Osteocyte (in vitro differentiated cells): Measurements from ENCODE around the gene ALG8. TPM values are rescaled to one million over a fixed set of nuclear protein-coding genes. Genes with fewer than 3 reads are reported as not detected.
"Not testable (repeated sequence)": the region's sequence is repeated elsewhere in the genome, so short reads cannot be mapped to it uniquely, and the experiment has no call there.

Experiments
- DNase-seq: peaks from one replicate; pipeline ENCODE4 v3.0.0; 2021; ENCODE audit warnings: mixed read lengths; ENCODE audit not compliant: unreplicated experiment; ENCODE audit errors: extremely low spot score
- H3K27ac Mint-ChIP-seq: one replicate; pipeline ENCODE4 v1.8.0; 2021; ENCODE audit warnings: mild to moderate bottlenecking, mixed read lengths; ENCODE audit not compliant: unreplicated experiment
- H3K27me3 Mint-ChIP-seq: one replicate; pipeline ENCODE4 v1.8.0; 2021; ENCODE audit warnings: mixed read lengths; ENCODE audit not compliant: unreplicated experiment
- H3K36me3 Mint-ChIP-seq: one replicate; pipeline ENCODE4 v1.8.0; 2021; ENCODE audit warnings: mixed read lengths; ENCODE audit not compliant: unreplicated experiment
- H3K4me1 Mint-ChIP-seq: one replicate; pipeline ENCODE4 v1.8.0; 2021; ENCODE audit warnings: mixed read lengths; ENCODE audit not compliant: unreplicated experiment
- H3K4me3 Mint-ChIP-seq: one replicate; pipeline ENCODE4 v1.8.0; 2021; ENCODE audit warnings: mild to moderate bottlenecking, moderate library complexity, mixed read lengths; ENCODE audit not compliant: unreplicated experiment
- H3K9me3 Mint-ChIP-seq: one replicate; pipeline ENCODE4 v1.8.0; 2021; ENCODE audit warnings: mixed read lengths; ENCODE audit not compliant: unreplicated experiment
- total RNA-seq: library from RNA; stranded (reverse); gene quantifications from 2 replicates; pipeline ENCODE4 v1.2.1, GENCODE V29; 2021
- TF ChIP-seq, protein P1 (sequence below): fragments of 200-600 bp; sonication (generic); IDR thresholded peaks from 2 replicates; pipeline ENCODE4 v1.5.0; 2021; ENCODE audit warnings: antibody characterized with exemption, mild to moderate bottlenecking, moderate library complexity

Gene ALG8
- total RNA-seq, 1 donor from 2014 or later = 35.1 TPM

DNA sequence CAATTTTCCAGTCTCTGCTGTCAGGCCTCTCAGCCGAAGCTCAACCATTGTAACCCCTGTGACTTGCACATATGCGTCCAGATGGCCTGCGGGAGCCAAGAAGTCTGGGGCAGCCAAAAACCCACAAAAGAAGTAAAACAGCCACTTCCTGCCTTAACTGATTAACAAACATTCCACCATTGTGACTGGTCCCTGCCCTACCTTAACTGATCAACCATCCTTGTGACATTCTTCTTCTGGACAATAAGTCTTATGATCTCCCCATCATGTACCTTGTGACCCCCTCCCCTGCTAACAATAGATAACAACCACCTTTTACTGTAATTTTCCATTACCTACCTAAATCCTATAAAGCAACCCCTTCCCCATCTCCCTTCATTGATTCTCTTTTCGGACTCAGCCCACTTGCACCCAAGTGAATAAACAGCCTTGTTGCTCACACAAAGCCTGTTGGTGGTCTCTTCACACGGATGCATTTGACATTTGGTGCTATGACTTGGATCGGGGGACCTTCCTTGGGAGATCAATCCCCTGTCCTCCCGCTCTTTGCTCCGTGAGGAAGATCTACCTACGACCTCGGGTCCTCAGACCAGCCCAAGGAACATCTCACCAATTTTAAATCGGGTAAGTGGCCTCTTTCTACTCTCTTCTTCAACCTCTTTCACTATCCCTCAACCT lies 58.5 kb downstream of the ALG8 start:
- Mint-ChIP-seq H3K27me3 (no peaks in the 10 kb centered on the region), H3K9me3 (no peaks in the 10 kb centered on the region), H3K27ac (no peak overlapping the region), H3K36me3 (no peaks in the 10 kb centered on the region), H3K4me3 (no peak overlapping the region), H3K4me1 (peaks cover 24% of the 10 kb centered on the region)
- no peak for DNase-seq
- TF ChIP-seq, protein P1, sequence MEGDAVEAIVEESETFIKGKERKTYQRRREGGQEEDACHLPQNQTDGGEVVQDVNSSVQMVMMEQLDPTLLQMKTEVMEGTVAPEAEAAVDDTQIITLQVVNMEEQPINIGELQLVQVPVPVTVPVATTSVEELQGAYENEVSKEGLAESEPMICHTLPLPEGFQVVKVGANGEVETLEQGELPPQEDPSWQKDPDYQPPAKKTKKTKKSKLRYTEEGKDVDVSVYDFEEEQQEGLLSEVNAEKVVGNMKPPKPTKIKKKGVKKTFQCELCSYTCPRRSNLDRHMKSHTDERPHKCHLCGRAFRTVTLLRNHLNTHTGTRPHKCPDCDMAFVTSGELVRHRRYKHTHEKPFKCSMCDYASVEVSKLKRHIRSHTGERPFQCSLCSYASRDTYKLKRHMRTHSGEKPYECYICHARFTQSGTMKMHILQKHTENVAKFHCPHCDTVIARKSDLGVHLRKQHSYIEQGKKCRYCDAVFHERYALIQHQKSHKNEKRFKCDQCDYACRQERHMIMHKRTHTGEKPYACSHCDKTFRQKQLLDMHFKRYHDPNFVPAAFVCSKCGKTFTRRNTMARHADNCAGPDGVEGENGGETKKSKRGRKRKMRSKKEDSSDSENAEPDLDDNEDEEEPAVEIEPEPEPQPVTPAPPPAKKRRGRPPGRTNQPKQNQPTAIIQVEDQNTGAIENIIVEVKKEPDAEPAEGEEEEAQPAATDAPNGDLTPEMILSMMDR = no peak

DNA sequence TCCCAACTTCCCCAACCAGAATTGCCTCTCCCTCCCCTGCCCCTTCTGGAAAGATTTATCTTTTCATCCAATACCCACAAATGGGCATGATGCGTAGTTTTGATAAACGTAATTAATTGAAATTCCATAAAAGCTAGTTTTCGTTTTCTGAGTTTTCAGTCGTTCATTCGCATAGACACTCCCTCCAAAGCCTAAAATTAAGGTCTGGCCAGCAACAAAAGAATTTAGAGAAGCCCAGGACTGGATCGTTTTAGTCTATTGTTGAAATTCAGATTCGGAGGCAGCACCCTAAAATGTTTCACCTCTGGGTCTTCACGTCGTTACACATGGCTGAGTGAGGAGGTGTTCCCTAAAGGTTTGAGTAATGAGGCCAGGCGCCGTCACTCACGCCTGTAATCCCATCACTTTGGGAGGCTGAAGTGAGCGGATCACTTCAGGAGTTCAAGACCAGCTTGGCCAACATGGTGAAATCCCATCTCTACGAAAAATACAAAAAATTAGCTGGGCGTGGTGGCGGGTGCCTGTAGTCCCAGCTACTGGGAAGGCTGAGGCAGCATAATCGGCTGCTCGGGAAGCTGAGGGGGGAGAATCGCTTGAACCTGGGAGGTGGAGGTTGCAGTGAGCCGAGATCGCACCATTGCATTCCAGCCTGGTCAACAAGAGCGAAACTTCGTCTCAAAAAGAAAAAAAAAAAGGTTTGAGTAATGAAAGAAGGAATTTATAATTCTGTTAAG lies 59.2 kb downstream of the ALG8 start:
- TF ChIP-seq, protein P1 = no peak
- no peaks in the 10 kb centered on the region for H3K36me3 Mint-ChIP-seq
- no peaks in the 10 kb centered on the region for H3K9me3 Mint-ChIP-seq
- H3K4me1 Mint-ChIP-seq = peaks cover 24% of the 10 kb centered on the region
- H3K27ac Mint-ChIP-seq = peak overlapping the region; percentile 98
- peak overlapping the region; percentile 90 for H3K4me3 Mint-ChIP-seq
- DNase-seq = no peak
- no peaks in the 10 kb centered on the region for H3K27me3 Mint-ChIP-seq

DNA sequence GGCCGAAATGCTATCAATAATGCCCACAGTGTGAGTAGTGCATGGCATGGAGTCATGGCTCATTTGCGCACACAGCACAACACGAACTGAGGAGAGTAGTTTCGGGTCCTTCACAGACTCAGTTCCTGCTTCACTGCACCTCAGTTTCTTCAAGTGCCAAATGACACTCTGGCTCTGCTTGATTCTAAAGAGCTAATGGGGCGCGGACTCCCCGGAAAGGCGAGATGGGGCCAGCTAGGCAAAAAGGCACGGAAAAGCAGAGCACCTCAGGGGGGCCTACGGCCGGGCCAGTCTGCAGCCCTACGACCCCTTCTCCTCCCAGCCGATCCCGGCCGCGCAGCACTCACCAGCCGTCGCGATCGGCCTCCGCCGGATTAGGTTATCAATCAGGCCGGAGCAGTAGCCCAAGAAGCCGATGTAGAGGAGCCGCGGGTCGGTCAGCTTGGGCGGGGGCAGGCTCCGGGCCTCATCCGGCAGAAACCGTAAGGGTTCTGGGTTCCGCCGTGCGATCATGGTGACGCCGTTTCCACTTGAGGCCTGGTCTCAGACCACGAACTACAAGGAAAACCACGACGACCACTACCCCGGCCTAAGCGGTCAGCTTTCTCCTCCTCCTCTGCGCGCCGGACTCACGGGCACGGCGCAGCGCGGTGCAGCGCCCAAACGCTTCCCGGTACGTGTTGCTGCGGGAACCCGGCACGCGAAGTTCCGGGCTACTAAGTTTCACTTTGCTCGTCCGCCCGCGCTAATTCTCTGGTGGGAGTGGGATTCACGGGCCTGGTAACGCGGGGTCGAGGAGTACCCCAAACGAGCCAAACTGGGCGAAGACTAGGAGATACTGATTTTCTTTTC lies 60.0 kb downstream of the ALG8 start, which contains the start of gene NDUFC2:
Gene NDUFC2 (minus strand): TSS at position 631 of the 852 bp plus-strand sequence. CDS start 118 bp downstream, at position 513.
- DNase-seq = peak; percentile 93
- TF ChIP-seq, protein P1 = no peak
- Mint-ChIP-seq H3K4me1 (peaks cover 31% of the 10 kb centered on the region), H3K36me3 (peaks cover 5% of the 10 kb centered on the region), H3K4me3 (peak within 1 kb of the TSS; percentile 90), H3K27me3 (no peaks in the 10 kb centered on the region), H3K9me3 (no peaks in the 10 kb centered on the region), H3K27ac (peak within 1 kb of the TSS; percentile 98)

DNA sequence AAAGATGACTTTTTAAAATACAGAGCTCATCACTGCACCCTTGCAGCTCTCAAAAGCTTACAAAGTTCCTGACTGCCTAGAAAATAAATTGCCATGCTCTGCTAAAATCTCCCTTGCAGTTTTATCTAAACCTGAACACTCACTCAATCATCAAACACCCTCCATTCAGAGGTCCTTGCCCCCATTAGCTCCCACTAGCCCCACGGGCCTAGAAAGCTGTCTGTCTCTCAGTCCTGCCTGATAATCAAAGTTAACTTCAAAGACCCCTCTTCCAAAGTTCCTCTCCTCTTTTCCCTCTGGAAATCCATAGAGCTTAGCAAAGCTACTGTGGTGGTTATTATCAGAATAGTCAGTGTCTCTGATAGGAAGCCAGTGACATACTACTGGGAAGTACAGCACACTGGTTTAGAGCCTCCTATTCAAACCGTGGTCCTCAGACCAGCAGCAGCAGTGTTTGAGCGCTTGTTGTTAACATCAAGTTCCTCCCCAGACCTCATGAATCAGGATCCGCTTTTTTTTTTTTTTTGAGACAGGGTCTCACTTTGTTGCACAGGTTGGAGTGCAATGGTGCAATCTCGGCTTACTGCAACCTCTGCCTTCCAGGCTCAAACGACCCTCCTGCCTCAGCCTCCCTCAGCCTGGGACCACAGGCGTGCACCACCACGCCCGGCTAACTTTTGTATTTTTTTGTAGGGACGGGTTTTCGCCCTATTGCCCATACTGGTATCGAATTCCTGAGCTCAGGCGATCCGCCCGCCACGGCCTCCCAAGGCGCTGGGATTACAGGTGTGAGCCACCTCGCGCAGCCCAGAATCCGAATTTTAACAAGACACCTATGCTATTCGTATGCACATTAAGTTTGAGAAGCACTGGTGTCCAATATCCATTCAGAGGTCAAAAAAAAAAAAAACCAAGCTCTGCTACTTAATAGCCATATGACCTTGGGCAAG lies 60.9 kb downstream of the ALG8 start:
- TF ChIP-seq, protein P1 = no peak
- peaks cover 31% of the 10 kb centered on the region for H3K4me1 Mint-ChIP-seq
- no peaks in the 10 kb centered on the region for H3K27me3 Mint-ChIP-seq
- peak overlapping the region; percentile 90 for H3K4me3 Mint-ChIP-seq
- H3K36me3 Mint-ChIP-seq = peaks cover 5% of the 10 kb centered on the region
- DNase-seq = no peak
- no peaks in the 10 kb centered on the region for H3K9me3 Mint-ChIP-seq
- peak overlapping the region; percentile 98 for H3K27ac Mint-ChIP-seq

DNA sequence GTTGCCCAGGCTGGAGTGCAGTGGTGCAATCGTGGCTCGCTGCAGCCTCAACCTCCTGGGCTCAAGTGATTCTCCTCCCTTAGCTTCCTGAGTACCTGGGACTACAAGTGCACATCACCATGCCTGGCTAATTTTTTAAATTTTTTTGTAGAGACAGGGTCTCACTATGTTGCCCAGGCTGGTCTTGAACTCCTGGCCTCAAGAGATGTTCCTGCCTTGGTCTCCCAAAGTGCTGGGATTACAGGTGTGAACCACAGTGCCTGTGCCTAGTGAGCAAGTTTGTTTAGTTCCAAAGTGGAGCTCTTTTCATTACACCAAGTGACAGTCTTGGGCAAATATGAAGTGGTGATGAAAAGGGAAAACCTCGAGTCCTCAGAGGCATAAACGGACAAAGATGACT lies 61.8 kb downstream of the ALG8 start:
- not testable (repeated sequence) for DNase-seq, H3K27ac Mint-ChIP-seq, H3K36me3 Mint-ChIP-seq, H3K9me3 Mint-ChIP-seq, H3K27me3 Mint-ChIP-seq
- H3K4me3 Mint-ChIP-seq = peak overlapping the region; percentile 90
- H3K4me1 Mint-ChIP-seq = peaks cover 31% of the 10 kb centered on the region
